GM18502 (cell line): ENCODE results near the gene PRLR.
"Not testable (repeated sequence)": the region's sequence is repeated elsewhere in the genome, so short reads cannot be mapped to it uniquely, and the experiment has no call there.

Source experiments
- ATAC-seq: cut with Tn5 transposase; IDR thresholded peaks from one replicate; pipeline ENCODE4 v1.9.1; 2021; ENCODE audit warnings: mild to moderate bottlenecking; ENCODE audit not compliant: unreplicated experiment, poor library complexity

Gene PRLR

GRCh38 chr5:35198686-35199085 lies 31.6 kb downstream of the PRLR start:
- ATAC-seq = no peak

GRCh38 chr5:35198075-35198474 lies 32.2 kb downstream of the PRLR start:
- no peak for ATAC-seq

- no peak for ATAC-seq
These were observed 32.9 kb downstream of the PRLR start for GRCh38 chr5:35197351-35197750.

- no peak for ATAC-seq
These were observed 34.8 kb downstream of the PRLR start for GRCh38 chr5:35195472-35195852.

- peak; percentile 97 for ATAC-seq
These were observed 35.4 kb downstream of the PRLR start for GRCh38 chr5:35194635-35195471.

GRCh38 chr5:35192506-35192905 lies 37.8 kb downstream of the PRLR start:
- ATAC-seq = no peak

- ATAC-seq = not testable (repeated sequence)
These were observed 40.5 kb downstream of the PRLR start for GRCh38 chr5:35189801-35190200.

GRCh38 chr5:35188031-35188457 lies 42.2 kb downstream of the PRLR start:
- no peak for ATAC-seq

- not testable (repeated sequence) for ATAC-seq
These were observed 42.7 kb downstream of the PRLR start for GRCh38 chr5:35187621-35188020.

- no peak for ATAC-seq
These were observed 43.5 kb downstream of the PRLR start for GRCh38 chr5:35186749-35187148.

- ATAC-seq = no peak
These were observed 44.8 kb downstream of the PRLR start for GRCh38 chr5:35185518-35185917.

GRCh38 chr5:35183556-35183955 lies 46.7 kb downstream of the PRLR start:
- no peak for ATAC-seq

- ATAC-seq = peak; percentile 84
These were observed 47.3 kb downstream of the PRLR start for GRCh38 chr5:35182910-35183535.

GRCh38 chr5:35182486-35182885 lies 47.8 kb downstream of the PRLR start:
- no peak for ATAC-seq

- no peak for ATAC-seq
These were observed 50.2 kb downstream of the PRLR start for GRCh38 chr5:35180046-35180445.

- no peak for ATAC-seq
These were observed 52.5 kb downstream of the PRLR start for GRCh38 chr5:35177783-35178182.

GRCh38 chr5:35172533-35172932 lies 57.8 kb downstream of the PRLR start:
- ATAC-seq = no peak

- ATAC-seq = no peak
These were observed 58.3 kb downstream of the PRLR start for GRCh38 chr5:35171991-35172390.

GRCh38 chr5:35171078-35171477 lies 59.2 kb downstream of the PRLR start:
- ATAC-seq = no peak

GRCh38 chr5:35166043-35166442 lies 64.2 kb downstream of the PRLR start:
- no peak for ATAC-seq

GRCh38 chr5:35164860-35165542 lies 65.3 kb downstream of the PRLR start:
- no peak for ATAC-seq
